Tibial artery (tissue), 4 donors: Measurements from ENCODE around the gene TMPRSS6.

Experiments
- DNase-seq, 2 donors: peaks; one replicate each; pipeline ENCODE4 v3.0.0-alpha.2; 2019
- H3K27ac ChIP-seq, 2 donors: fragments of 200-600 bp; sonication (generic) in 1 of 2; 1 replicate in 1 of 2; 2 replicates in 1 of 2; pipeline ENCODE4 v1.5.1; 2018 to 2019; ENCODE audit warnings: mild to moderate bottlenecking in 1 of 2
- H3K27me3 ChIP-seq, 2 donors: fragments of 200-600 bp; sonication (generic) in 1 of 2; one replicate each; pipeline versions ENCODE4 v1.5.1 to v1.6.0; 2016 to 2019
- H3K36me3 ChIP-seq, 3 donors: fragments of 200-600 bp; sonication (generic) in 2 of 3; one replicate each; pipeline ENCODE4 v1.5.1; 2016 to 2019; ENCODE audit warnings: mild to moderate bottlenecking in 2 of 3
- H3K4me1 ChIP-seq, 4 donors: fragments of 200-600 bp; sonication (generic) in 2 of 4; 1 replicate in 3 of 4; 2 replicates in 1 of 4; pipeline ENCODE4 v1.5.1; 2016 to 2019
- H3K4me3 ChIP-seq, 2 donors: fragments of 200-600 bp; sonication (generic) in 1 of 2; 1 replicate in 1 of 2; 2 replicates in 1 of 2; pipeline ENCODE4 v1.5.1; 2018 to 2019; ENCODE audit warnings: mild to moderate bottlenecking in 2 of 2
- H3K9me3 ChIP-seq, 3 donors: fragments of 200-600 bp; sonication (generic) in 1 of 3; one replicate each; pipeline ENCODE4 v1.5.1; 2016 to 2019
- CTCF ChIP-seq, 2 experiments: fragments of 200-600 bp in 1 of 2; fragments of 450-650 bp in 1 of 2; IDR thresholded peaks; one replicate each; pipeline ENCODE4 v1.5.1; 2017 to 2019; ENCODE audit warnings: antibody characterized with exemption in 2 of 2, mild to moderate bottlenecking in 1 of 2, moderate library complexity in 1 of 2
- intact Hi-C: fragments of 100-400 bp; cut with DNase I; formaldehyde crosslinking; loops from one replicate; pipeline ENCODE4 v1.15.0; 2023; ENCODE audit warnings: low total_unique reads

The TMPRSS6 gene

GRCh38 chr22:37090920-37091695 lies 18.4 kb downstream of the TMPRSS6 start:
- TF ChIP-seq CTCF (IDR thresholded peaks at IDR 0.05), result no peak
- peaks cover 0 to 74% of the 10 kb centered on the region in 2 donors for H3K27me3 ChIP-seq
- intact Hi-C loops, result no loop called here
- no peaks in the 10 kb centered on the region for H3K36me3 ChIP-seq
- H3K4me1 ChIP-seq, result no peaks in the 10 kb centered on the region
- H3K27ac ChIP-seq, result no peak overlapping the region
- H3K4me3 ChIP-seq, result no peak overlapping the region
- H3K9me3 ChIP-seq, result no peaks in the 10 kb centered on the region
- no peak for DNase-seq

- H3K9me3 ChIP-seq, result no peaks in the 10 kb centered on the region
- no peak for DNase-seq
- no peaks in the 10 kb centered on the region for H3K4me1 ChIP-seq
- no peaks in the 10 kb centered on the region for H3K36me3 ChIP-seq
- intact Hi-C loops, result no loop called here
- no peak for TF ChIP-seq CTCF (IDR thresholded peaks at IDR 0.05)
- H3K27ac ChIP-seq, result no peak overlapping the region
- peaks cover 0 to 73% of the 10 kb centered on the region in 2 donors for H3K27me3 ChIP-seq
- no peak overlapping the region for H3K4me3 ChIP-seq
Observed at GRCh38 chr22:37089434-37089833, 20.1 kb downstream of the TMPRSS6 start.

GRCh38 chr22:37088750-37089408 lies 20.6 kb downstream of the TMPRSS6 start:
- H3K4me3 ChIP-seq, result no peak overlapping the region
- H3K4me1 ChIP-seq, result no peaks in the 10 kb centered on the region
- no peak for TF ChIP-seq CTCF (IDR thresholded peaks at IDR 0.05)
- no peak overlapping the region for H3K27ac ChIP-seq
- no peaks in the 10 kb centered on the region for H3K36me3 ChIP-seq
- intact Hi-C loops, result no loop called here
- no peak for DNase-seq
- no peaks in the 10 kb centered on the region for H3K9me3 ChIP-seq
- peaks cover 0 to 78% of the 10 kb centered on the region in 2 donors for H3K27me3 ChIP-seq

- no peak overlapping the region for H3K27ac ChIP-seq
- H3K9me3 ChIP-seq, result no peaks in the 10 kb centered on the region
- peaks cover 0 to 76% of the 10 kb centered on the region in 2 donors for H3K27me3 ChIP-seq
- intact Hi-C loops, result no loop called here
- H3K36me3 ChIP-seq, result no peaks in the 10 kb centered on the region
- H3K4me1 ChIP-seq, result no peaks in the 10 kb centered on the region
- H3K4me3 ChIP-seq, result no peak overlapping the region
- no peak for TF ChIP-seq CTCF (IDR thresholded peaks at IDR 0.05)
- DNase-seq, result no peak
Observed at GRCh38 chr22:37088108-37088605, 21.4 kb downstream of the TMPRSS6 start.

GRCh38 chr22:37086184-37086583 lies 23.3 kb downstream of the TMPRSS6 start:
- intact Hi-C loops, result no loop called here
- H3K9me3 ChIP-seq, result no peaks in the 10 kb centered on the region

More at GRCh38 chr22:37086184-37086583, 23.3 kb downstream of the TMPRSS6 start:
- H3K27ac ChIP-seq, result no peak overlapping the region
- no peaks in the 10 kb centered on the region for H3K4me1 ChIP-seq
- no peak for DNase-seq
- H3K36me3 ChIP-seq, result no peaks in the 10 kb centered on the region
- H3K4me3 ChIP-seq, result no peak overlapping the region
- H3K27me3 ChIP-seq, result peaks cover 0 to 75% of the 10 kb centered on the region in 2 donors
- TF ChIP-seq CTCF (IDR thresholded peaks at IDR 0.05), result no peak
